DND-41 (cell line): ENCODE data around the gene PTOV1.

Source experiments
- EZH2 ChIP-seq: IDR thresholded peaks from 3 replicates; pipeline ENCODE4 v1.6.1; 2012; ENCODE audit warnings: borderline replicate concordance, low read depth, mild to moderate bottlenecking, moderate library complexity, low read length, inconsistent platforms; ENCODE audit not compliant: severe bottlenecking
- TF ChIP-seq, protein P1 (sequence below): IDR thresholded peaks from 2 replicates; pipeline ENCODE4 v1.5.1; 2012; ENCODE audit warnings: borderline replicate concordance, low read length, moderate library complexity, mild to moderate bottlenecking; ENCODE audit not compliant: poor library complexity, severe bottlenecking; ENCODE audit errors: extremely low read depth

DNA sequence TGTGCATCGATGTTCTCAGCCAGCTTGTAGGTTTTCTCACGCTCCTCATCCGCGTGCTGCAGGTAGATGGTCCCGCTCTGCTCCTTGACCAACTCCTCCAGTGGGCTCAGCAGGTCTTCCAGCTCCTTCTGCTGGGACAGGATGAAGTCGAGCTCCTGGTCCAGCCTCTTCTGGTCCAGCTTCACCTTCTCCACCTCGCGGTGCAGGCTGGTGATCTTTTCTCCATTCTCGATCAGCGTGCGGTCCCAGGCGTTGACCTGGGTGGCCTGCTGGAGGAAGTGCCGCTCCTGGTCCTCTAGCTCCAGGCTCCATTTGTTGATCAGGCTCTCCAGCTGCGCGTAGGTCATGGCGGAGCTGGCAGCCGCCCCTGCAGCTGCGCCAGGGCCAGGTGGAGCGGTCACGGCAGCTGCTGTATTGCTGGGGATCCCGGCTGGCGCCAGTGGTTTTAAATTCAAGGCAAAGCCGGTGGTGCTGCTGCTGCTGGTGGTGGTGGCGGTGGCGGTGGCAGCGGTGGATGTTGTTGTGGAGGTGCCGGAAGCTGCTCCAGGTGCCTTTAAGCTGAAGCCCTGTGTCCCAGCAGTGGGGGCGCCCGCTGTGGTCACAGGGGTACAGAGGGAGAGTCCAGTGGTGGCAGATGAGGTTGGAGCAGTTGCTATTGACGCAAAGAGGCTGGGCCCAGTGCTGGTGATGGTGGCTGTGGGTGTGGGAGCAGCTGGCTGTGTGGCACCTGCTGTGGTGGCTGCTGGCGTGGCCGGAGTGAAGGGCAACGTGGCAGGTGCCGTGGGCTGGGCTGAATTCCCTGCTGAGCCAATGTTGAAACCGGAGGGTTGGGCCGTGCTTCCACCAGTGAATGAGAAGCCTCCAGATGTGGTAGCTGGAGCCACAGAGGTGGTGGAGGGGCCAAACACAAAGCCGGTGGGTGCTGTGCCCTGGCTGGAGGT lies 57.8 kb downstream of the PTOV1 start:
- no peak for TF ChIP-seq EZH2
- TF ChIP-seq, protein P1, sequence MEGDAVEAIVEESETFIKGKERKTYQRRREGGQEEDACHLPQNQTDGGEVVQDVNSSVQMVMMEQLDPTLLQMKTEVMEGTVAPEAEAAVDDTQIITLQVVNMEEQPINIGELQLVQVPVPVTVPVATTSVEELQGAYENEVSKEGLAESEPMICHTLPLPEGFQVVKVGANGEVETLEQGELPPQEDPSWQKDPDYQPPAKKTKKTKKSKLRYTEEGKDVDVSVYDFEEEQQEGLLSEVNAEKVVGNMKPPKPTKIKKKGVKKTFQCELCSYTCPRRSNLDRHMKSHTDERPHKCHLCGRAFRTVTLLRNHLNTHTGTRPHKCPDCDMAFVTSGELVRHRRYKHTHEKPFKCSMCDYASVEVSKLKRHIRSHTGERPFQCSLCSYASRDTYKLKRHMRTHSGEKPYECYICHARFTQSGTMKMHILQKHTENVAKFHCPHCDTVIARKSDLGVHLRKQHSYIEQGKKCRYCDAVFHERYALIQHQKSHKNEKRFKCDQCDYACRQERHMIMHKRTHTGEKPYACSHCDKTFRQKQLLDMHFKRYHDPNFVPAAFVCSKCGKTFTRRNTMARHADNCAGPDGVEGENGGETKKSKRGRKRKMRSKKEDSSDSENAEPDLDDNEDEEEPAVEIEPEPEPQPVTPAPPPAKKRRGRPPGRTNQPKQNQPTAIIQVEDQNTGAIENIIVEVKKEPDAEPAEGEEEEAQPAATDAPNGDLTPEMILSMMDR: no peak
